ENCODE data around the gene MTO1.

DNA sequence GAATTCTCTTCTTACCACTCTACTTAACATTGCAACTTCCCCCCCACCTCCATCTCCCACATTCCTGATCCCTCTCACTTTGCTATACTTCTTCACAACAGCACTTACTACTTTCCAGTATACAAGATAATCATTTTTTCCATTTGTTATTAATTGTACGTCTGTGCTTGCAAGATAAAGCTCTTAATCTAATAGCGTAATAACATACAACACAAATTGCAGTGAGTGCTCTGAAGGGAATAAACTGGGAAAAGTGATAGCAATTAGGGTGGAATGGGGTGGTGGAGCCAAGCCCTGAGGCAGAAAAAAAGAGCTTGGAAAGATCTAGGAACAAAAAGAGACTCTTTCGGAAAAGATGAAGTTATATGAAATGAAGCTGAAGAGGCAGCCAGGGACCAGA, 18.0 kb upstream of the MTO1 start:
- no peak for TF ChIP-seq CTCF (conservative IDR thresholded peaks at IDR 0.05 in 1 of 2, IDR thresholded peaks at IDR 0.05 in 1 of 2; ENCODE audit: low read depth in 1 of 2, low read length in 2 of 2)
- no peak for TF ChIP-seq EZH2 (IDR thresholded peaks at IDR 0.05; ENCODE audit: low read length, missing control alignments)

Measured in fibroblast of lung (primary cell).